GM12878 (cell line): ENCODE measurements around the gene BHLHE23. TPM values are rescaled to one million over a fixed set of nuclear protein-coding genes. Genes with fewer than 3 reads are reported as not detected.

Source experiments
- ATAC-seq: fragments of 200-7000 bp; cut with Tn5 transposase; 3 replicates; pipeline ENCODE4 v1.9.1; 2020; ENCODE audit warnings: mild to moderate bottlenecking, moderate library complexity
- BruUV-seq: library from RNA; stranded (reverse); fragments of 400-500 nt; replicated peaks from 2 replicates; lab custom pipeline; 2021; lab: Mats Ljungman, UMichigan
- CTCF ChIA-PET: fragments of 300-600 bp; sonication (Branson Sonifier 250); formaldehyde crosslinking; extraction: SDS; loops from one replicate; lab custom pipeline; 2021; ENCODE audit warnings: inconsistent platforms; lab: Yijun Ruan, JAX
- POLR2A ChIA-PET: fragments of 350-600 bp; formaldehyde crosslinking; extraction: SDS; loops from one replicate; lab custom pipeline; 2021; ENCODE audit warnings: inconsistent platforms; lab: Charles Lee
- RAD21 ChIA-PET: fragments of 300-600 bp; sonication (Branson Sonifier 250); formaldehyde crosslinking; loops from one replicate; lab custom pipeline; 2023; ENCODE audit warnings: antibody characterized with exemption; ENCODE audit not compliant: unreplicated experiment; lab: Charles Lee
- SMC1A ChIA-PET: fragments of 300-600 bp; sonication (Branson Sonifier 250); formaldehyde crosslinking; loops from one replicate; lab custom pipeline; 2023; ENCODE audit not compliant: unreplicated experiment, uncharacterized antibody; lab: Charles Lee
- DNase-seq: peaks from one replicate; pipeline ENCODE4 v3.0.0-alpha.2; 2011; ENCODE audit warnings: low read depth, low spot score
- FAIRE-seq: peaks from 3 replicates; lab custom pipeline; 2011; peaks lifted over from hg19 to GRCh38; lab: Jason Lieb, UNC
- H2AFZ ChIP-seq: 2 replicates; pipeline ENCODE4 v1.6.0; 2011; ENCODE audit warnings: low read depth, low read length, control low read depth; ENCODE audit not compliant: control insufficient read depth
- H3K27ac ChIP-seq: 2 replicates; pipeline ENCODE4 v1.5.1; 2011; ENCODE audit warnings: control low read depth; ENCODE audit not compliant: control insufficient read depth, insufficient read depth
- H3K27me3 ChIP-seq, 2 experiments: replicated peaks in 1 of 2; 2 replicates each; pipeline versions ENCODE4 v1.6.0 to v1.6.1; 2011; ENCODE audit warnings: low read length in 1 of 2; ENCODE audit not compliant: control insufficient read depth in 2 of 2, insufficient read depth in 2 of 2
- H3K36me3 ChIP-seq, 2 experiments: 2 replicates each; pipeline ENCODE4 v1.5.1; 2011; ENCODE audit warnings: low read length in 1 of 2; ENCODE audit not compliant: control insufficient read depth in 2 of 2, insufficient read depth in 2 of 2
- H3K4me1 ChIP-seq: 2 replicates; pipeline ENCODE4 v1.6.1; 2011; ENCODE audit warnings: mild to moderate bottlenecking, low read length, moderate library complexity, mixed read lengths; ENCODE audit not compliant: control insufficient read depth, insufficient read depth
- H3K4me2 ChIP-seq: 2 replicates; pipeline ENCODE4 v1.6.0; 2011; ENCODE audit warnings: control low read depth; ENCODE audit not compliant: control insufficient read depth, insufficient read depth
- H3K4me3 ChIP-seq: fragments of 200-600 bp; sonication (generic); 2 replicates; pipeline ENCODE4 v1.5.1; 2016
- H3K79me2 ChIP-seq: 2 replicates; pipeline ENCODE4 v1.6.0; 2011; ENCODE audit warnings: low read length; ENCODE audit not compliant: control insufficient read depth, insufficient read depth
- H3K9ac ChIP-seq: 2 replicates; pipeline ENCODE4 v1.8.0; 2011; ENCODE audit warnings: low read length, control low read depth, mixed read lengths; ENCODE audit not compliant: control insufficient read depth, insufficient read depth
- H3K9me3 ChIP-seq: replicated peaks from 3 replicates; pipeline ENCODE4 v1.5.1; 2011; ENCODE audit warnings: mild to moderate bottlenecking, low read length; ENCODE audit not compliant: control insufficient read depth, insufficient read depth
- H4K20me1 ChIP-seq: 2 replicates; pipeline ENCODE4 v1.6.0; 2011; ENCODE audit not compliant: control insufficient read depth, insufficient read depth
- EZH2 ChIP-seq: IDR thresholded peaks from 2 replicates; pipeline ENCODE4 v1.6.1; 2012; ENCODE audit warnings: low read depth, mild to moderate bottlenecking, control low read depth, inconsistent platforms, low read length, borderline replicate concordance; ENCODE audit not compliant: control insufficient read depth
- WGBS: methylation state at CpG from one replicate; pipeline ENCODE4 v1.1.6; 2016; ENCODE audit warnings: low lambda C conversion rate; ENCODE audit not compliant: insufficient replicate concordance, insufficient coverage; ENCODE audit errors: missing lambda C conversion rate; 5-methylcytosine and 5-hydroxymethylcytosine counted together
- in situ Hi-C: fragments of 300-500 bp; cut with MboI; formaldehyde crosslinking; loops from 9 replicates; pipeline ENCODE4 v1.14.3; 2018; ENCODE audit warnings: mixed read lengths
- intact Hi-C: fragments of 100-400 bp; cut with micrococcal nuclease; formaldehyde crosslinking; loops from one replicate; pipeline ENCODE4 v1.14.2; 2022; ENCODE audit not compliant: unreplicated experiment
- polyA plus RNA-seq, 11 experiments: library from polyadenylated mRNA; depleted of rRNA in 4 of 11; unstranded in 6 of 11; stranded (reverse) in 5 of 11; fragments of >200 nt; fragmentation: Nextera tagmentation in 4 of 11; fragmentation: Illumina TruSeq in 1 of 11; extraction: Ambion mirVana in 4 of 11; extraction: Trizol in 1 of 11; gene quantifications; 1 replicate in 1 of 11; 2 replicates in 10 of 11; pipeline versions ENCODE4 v1.2.1 to v1.2.3, GENCODE V29; 2011 to 2016; ENCODE audit warnings: inconsistent platforms in 2 of 11, missing spikeins in 2 of 11, low read depth in 1 of 11
- total RNA-seq, 4 experiments: library from RNA; depleted of rRNA in 3 of 4; stranded (reverse); fragments of >200 nt in 3 of 4; fragmentation: Illumina TruSeq in 1 of 4; extraction: Trizol in 1 of 4; gene quantifications; 2 replicates each; pipeline versions ENCODE4 v1.2.1 to v1.2.3, GENCODE V29; 2013 to 2021
- TF ChIP-seq, protein P1 (sequence below), 3 experiments: IDR thresholded peaks in 2 of 3; conservative IDR thresholded peaks in 1 of 3; 2 replicates each; pipeline ENCODE4 v1.5.1; 2011; ENCODE audit warnings: low read depth in 3 of 3, low read length in 3 of 3, mild to moderate bottlenecking in 3 of 3, control low read depth in 2 of 3, moderate library complexity in 2 of 3, inconsistent platforms in 1 of 3, mixed read lengths in 1 of 3; ENCODE audit not compliant: control insufficient read depth in 2 of 3, insufficient read depth in 1 of 3; ENCODE audit errors: extremely low read depth in 1 of 3
- TF ChIP-seq, protein P2 (sequence below): IDR thresholded peaks from 2 replicates; pipeline ENCODE4 v1.6.1; 2012; ENCODE audit warnings: low read depth, low read length, improper control_type of control experiment

The BHLHE23 gene
- total and polyA plus RNA-seq, 10 of the 15 experiments (the other 5 are each of a cell fraction or from before 2014, with no cell fraction given), result 0.28 to 0.33 TPM; not detected in 8

DNA sequence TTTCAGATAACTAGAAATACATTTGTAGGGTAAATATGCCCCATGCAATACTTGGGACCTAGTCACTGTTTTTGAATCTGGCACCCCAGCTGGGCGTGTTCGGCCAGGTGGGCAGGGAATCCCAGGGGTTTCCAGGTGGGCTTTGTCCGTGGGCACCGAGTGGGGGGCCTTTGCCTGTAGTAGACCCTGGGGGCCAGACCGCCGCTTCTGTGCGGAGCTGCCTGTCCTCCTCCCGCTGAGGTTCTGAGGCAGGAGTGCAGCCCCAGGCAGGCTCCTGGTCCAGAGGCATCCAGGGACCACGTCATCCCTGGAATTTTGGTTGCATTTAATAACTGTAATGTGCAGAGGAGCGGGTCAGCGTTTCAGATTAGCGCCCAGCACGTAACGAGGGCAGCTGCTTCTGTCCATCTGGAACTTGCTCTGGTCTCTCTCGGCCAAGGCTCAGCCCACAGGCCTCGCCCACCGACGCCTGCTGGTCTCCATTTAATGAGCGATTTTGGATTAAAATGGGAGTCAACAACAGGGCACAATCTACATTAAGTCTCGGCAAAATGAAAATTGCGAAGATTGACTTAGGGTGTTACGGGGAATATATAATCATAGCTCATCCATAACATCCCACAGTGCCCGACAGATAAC, 12.8 kb downstream of the BHLHE23 start:
- SMC1A ChIA-PET, result no interaction called here
- RAD21 ChIA-PET, result no interaction called here
- POLR2A ChIA-PET, result no interaction called here
- H3K27ac ChIP-seq, result no peak overlapping the region
- DNase-seq, result no peak
- H3K79me2 ChIP-seq, result no peaks in the 10 kb centered on the region
- H3K9ac ChIP-seq, result no peak overlapping the region
- H3K36me3 ChIP-seq, result no peaks in the 10 kb centered on the region
- in situ Hi-C loops (no loop called here), intact Hi-C loops (no loop called here)
- WGBS, result 59% methylated on average over 23 of the region's 23 CpGs
- no peak overlapping the region for H3K4me2 ChIP-seq
- H3K4me3 ChIP-seq, result no peak overlapping the region
- no peak for TF ChIP-seq EZH2
- TF ChIP-seq, protein P1, sequence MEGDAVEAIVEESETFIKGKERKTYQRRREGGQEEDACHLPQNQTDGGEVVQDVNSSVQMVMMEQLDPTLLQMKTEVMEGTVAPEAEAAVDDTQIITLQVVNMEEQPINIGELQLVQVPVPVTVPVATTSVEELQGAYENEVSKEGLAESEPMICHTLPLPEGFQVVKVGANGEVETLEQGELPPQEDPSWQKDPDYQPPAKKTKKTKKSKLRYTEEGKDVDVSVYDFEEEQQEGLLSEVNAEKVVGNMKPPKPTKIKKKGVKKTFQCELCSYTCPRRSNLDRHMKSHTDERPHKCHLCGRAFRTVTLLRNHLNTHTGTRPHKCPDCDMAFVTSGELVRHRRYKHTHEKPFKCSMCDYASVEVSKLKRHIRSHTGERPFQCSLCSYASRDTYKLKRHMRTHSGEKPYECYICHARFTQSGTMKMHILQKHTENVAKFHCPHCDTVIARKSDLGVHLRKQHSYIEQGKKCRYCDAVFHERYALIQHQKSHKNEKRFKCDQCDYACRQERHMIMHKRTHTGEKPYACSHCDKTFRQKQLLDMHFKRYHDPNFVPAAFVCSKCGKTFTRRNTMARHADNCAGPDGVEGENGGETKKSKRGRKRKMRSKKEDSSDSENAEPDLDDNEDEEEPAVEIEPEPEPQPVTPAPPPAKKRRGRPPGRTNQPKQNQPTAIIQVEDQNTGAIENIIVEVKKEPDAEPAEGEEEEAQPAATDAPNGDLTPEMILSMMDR (IDR thresholded peaks at IDR 0.05 in 2 of 3, conservative IDR thresholded peaks at IDR 0.05 in 1 of 3; ENCODE audit: control insufficient read depth in 2 of 3, extremely low read depth in 1 of 3, insufficient read depth in 1 of 3, low read depth in 3 of 3, low read length in 3 of 3), result no peak
- TF ChIP-seq, protein P2, sequence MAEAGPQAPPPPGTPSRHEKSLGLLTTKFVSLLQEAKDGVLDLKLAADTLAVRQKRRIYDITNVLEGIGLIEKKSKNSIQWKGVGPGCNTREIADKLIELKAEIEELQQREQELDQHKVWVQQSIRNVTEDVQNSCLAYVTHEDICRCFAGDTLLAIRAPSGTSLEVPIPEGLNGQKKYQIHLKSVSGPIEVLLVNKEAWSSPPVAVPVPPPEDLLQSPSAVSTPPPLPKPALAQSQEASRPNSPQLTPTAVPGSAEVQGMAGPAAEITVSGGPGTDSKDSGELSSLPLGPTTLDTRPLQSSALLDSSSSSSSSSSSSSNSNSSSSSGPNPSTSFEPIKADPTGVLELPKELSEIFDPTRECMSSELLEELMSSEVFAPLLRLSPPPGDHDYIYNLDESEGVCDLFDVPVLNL, result no peak
- CTCF ChIA-PET, result no interaction called here
- H4K20me1 ChIP-seq, result no peaks in the 10 kb centered on the region; the same call in 1 of the 2 replicates
- BruUV-seq, result no TSS peak
- ATAC-seq, result no peak
- no peaks in the 10 kb centered on the region; a peak in 3 of 4 replicates for H3K27me3 ChIP-seq
- H2AFZ ChIP-seq, result no peak overlapping the region
- H3K4me1 ChIP-seq, result peaks cover 3% of the 10 kb centered on the region; the same call in 1 of the 2 replicates
- no peak for FAIRE-seq
- H3K9me3 ChIP-seq, result no peaks in the 10 kb centered on the region
